Upper lobe of left lung (tissue), 6 donors: Measurements from ENCODE around the gene TOMM40L. TPM values are rescaled to one million over a fixed set of nuclear protein-coding genes. Genes with fewer than 3 reads are reported as not detected.
A peak's percentile ranks its signal among the peaks of the same experiment; 100 is the strongest.

Experiments used
- ATAC-seq, 2 donors: fragments of 200-7000 bp; cut with Tn5 transposase; one replicate each; pipeline ENCODE4 v1.9.1; 2022; ENCODE audit warnings: mild to moderate bottlenecking in 2 of 2, moderate library complexity in 2 of 2; ENCODE audit not compliant: low FRiP score in 2 of 2
- DNase-seq, 2 donors: peaks; one replicate each; pipeline ENCODE4 v3.0.0-alpha.2; 2019 to 2020
- H3K27ac ChIP-seq, 4 donors: fragments of 200-600 bp; sonication (generic); one replicate each; pipeline ENCODE4 v1.5.1; 2016 to 2019
- H3K27me3 ChIP-seq, 4 donors: fragments of 200-600 bp; sonication (generic); one replicate each; pipeline ENCODE4 v1.5.1; 2017 to 2019
- H3K36me3 ChIP-seq, 4 donors: fragments of 200-600 bp; sonication (generic); one replicate each; pipeline ENCODE4 v1.5.1; 2016 to 2019
- H3K4me1 ChIP-seq, 4 donors: fragments of 200-600 bp; sonication (generic); one replicate each; pipeline ENCODE4 v1.5.1; 2018 to 2019
- H3K4me3 ChIP-seq, 4 donors: fragments of 200-600 bp; sonication (generic); one replicate each; pipeline ENCODE4 v1.5.1; 2017 to 2019; ENCODE audit warnings: mild to moderate bottlenecking in 2 of 4, moderate library complexity in 1 of 4
- H3K9me3 ChIP-seq, 4 donors: fragments of 200-600 bp; sonication (generic); one replicate each; pipeline ENCODE4 v1.5.1; 2018 to 2019
- EP300 ChIP-seq, 4 donors: sonication (generic); formaldehyde crosslinking; IDR thresholded peaks; one replicate each; pipeline ENCODE4 v1.5.1; 2017; ENCODE audit warnings: antibody characterized with exemption in 4 of 4, control low read depth in 2 of 4
- POLR2A ChIP-seq, 4 donors: fragments of 450-650 bp; IDR thresholded peaks; one replicate each; pipeline ENCODE4 v1.5.1; 2016 to 2017; ENCODE audit warnings: antibody characterized with exemption in 4 of 4, mild to moderate bottlenecking in 2 of 4
- POLR2AphosphoS5 ChIP-seq, 2 donors: sonication (generic); formaldehyde crosslinking; IDR thresholded peaks; one replicate each; pipeline ENCODE4 v1.5.1; 2017; ENCODE audit warnings: antibody characterized with exemption in 2 of 2
- WGBS, 2 donors: methylation state at CpG; one replicate each; pipeline ENCODE4 v1.1.5; 2017 to 2018; 5-methylcytosine and 5-hydroxymethylcytosine counted together
- total RNA-seq, 6 donors: library from RNA; depleted of rRNA in 4 of 6; stranded (reverse); fragments of >200 nt in 4 of 6; gene quantifications; one replicate each; pipeline versions ENCODE4 v1.1.0 to v1.2.1, GENCODE V29; 2016 to 2021
- TF ChIP-seq, protein P1 (sequence below), 6 experiments: fragments of 450-650 bp in 4 of 6; fragments of 200-600 bp in 2 of 6; sonication (generic) in 2 of 6; IDR thresholded peaks; one replicate each; pipeline ENCODE4 v1.5.1; 2016 to 2019; ENCODE audit warnings: antibody characterized with exemption in 6 of 6
- donor health status: DM: no; HTN: no; CAD: no; lungs with moderate emphysema.
- donor health status: DM: no; HTN: yes; CAD: no; lungs with severe emphysema.

The TOMM40L gene
- total RNA-seq, 6 donors from 2014 or later: 3.1 to 14.4 (median 9.9) TPM

DNA sequence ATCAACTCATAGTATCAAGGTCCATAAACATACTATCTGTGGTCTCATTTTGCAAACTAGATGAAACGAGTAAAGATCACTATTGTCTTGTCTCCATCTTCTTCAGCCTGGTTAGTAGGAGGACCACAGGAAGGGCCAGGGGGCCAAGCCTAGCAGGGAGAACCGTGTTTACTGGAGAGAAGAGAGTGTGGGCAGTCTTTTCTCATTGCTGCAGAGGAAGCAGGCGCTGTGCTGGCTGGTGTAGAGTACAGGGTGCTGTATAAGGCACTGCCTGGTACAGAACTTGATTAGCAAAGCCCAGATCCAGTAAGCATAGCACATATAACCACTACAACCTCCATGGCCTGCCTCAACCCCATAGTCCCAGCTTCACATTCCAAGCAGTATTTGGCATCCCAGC is 38.5 kb upstream of the TOMM40L start:
- H3K27ac ChIP-seq: no peak overlapping the region
- H3K36me3 ChIP-seq: peaks cover 0 to 10% (median 0%) of the 10 kb centered on the region in 4 donors
- no peak overlapping the region for H3K4me3 ChIP-seq
- WGBS, 2 donors: 75 to 77% methylated on average over 3 of the region's 3 CpGs
- TF ChIP-seq, protein P1, sequence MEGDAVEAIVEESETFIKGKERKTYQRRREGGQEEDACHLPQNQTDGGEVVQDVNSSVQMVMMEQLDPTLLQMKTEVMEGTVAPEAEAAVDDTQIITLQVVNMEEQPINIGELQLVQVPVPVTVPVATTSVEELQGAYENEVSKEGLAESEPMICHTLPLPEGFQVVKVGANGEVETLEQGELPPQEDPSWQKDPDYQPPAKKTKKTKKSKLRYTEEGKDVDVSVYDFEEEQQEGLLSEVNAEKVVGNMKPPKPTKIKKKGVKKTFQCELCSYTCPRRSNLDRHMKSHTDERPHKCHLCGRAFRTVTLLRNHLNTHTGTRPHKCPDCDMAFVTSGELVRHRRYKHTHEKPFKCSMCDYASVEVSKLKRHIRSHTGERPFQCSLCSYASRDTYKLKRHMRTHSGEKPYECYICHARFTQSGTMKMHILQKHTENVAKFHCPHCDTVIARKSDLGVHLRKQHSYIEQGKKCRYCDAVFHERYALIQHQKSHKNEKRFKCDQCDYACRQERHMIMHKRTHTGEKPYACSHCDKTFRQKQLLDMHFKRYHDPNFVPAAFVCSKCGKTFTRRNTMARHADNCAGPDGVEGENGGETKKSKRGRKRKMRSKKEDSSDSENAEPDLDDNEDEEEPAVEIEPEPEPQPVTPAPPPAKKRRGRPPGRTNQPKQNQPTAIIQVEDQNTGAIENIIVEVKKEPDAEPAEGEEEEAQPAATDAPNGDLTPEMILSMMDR (IDR thresholded peaks at IDR 0.05): no peak
- TF ChIP-seq EP300 (IDR thresholded peaks at IDR 0.05): no peak
- TF ChIP-seq POLR2AphosphoS5 (IDR thresholded peaks at IDR 0.05): no peak
- TF ChIP-seq POLR2A (IDR thresholded peaks at IDR 0.05): no peak
- no peak for DNase-seq
- H3K9me3 ChIP-seq: no peaks in the 10 kb centered on the region
- H3K4me1 ChIP-seq: peaks cover 33 to 40% (median 34%) of the 10 kb centered on the region in 4 donors
- ATAC-seq: no peak
- no peaks in the 10 kb centered on the region for H3K27me3 ChIP-seq

DNA sequence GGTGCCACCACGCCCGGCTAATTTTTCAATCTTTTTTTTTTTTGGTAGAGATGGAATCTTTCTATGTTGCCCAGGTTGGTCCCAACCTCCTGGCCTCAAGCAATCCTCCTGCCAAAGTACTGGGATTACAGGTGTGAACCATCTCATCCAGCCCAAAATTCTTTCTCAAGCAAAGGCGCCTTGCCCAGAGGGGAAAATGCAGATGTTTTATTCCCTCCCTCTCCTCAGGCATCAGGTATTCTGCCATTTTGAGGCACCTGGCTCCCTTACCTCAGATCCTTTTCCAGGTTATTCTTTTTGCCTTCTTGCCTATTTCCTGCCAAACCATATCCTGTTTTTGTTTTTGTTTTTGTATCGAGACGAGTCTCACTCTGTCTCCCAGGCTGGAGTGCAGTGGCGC is 37.5 kb upstream of the TOMM40L start:
- WGBS, 2 donors: 73% methylated on average over 6 of the region's 6 CpGs
- no peak for DNase-seq
- no peak overlapping the region for H3K27ac ChIP-seq

DNA sequence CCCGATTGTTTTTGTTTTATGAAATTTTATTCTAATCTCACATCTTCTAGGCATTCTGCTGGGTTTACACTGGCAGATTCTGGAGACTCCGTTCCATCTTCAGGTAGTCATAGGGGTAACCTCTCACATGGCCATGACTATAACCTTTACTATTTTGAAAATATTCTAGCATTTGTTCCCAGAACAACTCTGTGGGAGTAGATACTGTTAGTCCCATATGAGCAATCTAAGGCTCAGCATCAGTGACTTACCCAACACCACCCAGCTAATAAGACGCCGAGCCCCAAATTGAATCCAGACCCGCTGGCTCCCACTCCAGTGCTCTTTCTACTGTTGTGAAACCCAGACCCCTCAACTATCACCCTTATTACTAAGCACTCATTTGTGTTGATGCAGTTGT is 36.8 kb upstream of the TOMM40L start:
- TF ChIP-seq EP300 (IDR thresholded peaks at IDR 0.05): no peak
- TF ChIP-seq, protein P1 (IDR thresholded peaks at IDR 0.05): no peak
- no peak for TF ChIP-seq POLR2A (IDR thresholded peaks at IDR 0.05)
- no peak for TF ChIP-seq POLR2AphosphoS5 (IDR thresholded peaks at IDR 0.05)
- no peak for ATAC-seq

More for the DNA sequence above, 37.5 kb upstream of the TOMM40L start:
- H3K27me3 ChIP-seq: no peaks in the 10 kb centered on the region
- no peaks in the 10 kb centered on the region for H3K9me3 ChIP-seq
- ATAC-seq: no peak
- TF ChIP-seq EP300 (IDR thresholded peaks at IDR 0.05): no peak
- no peak for TF ChIP-seq POLR2AphosphoS5 (IDR thresholded peaks at IDR 0.05)
- no peak for TF ChIP-seq POLR2A (IDR thresholded peaks at IDR 0.05)
- TF ChIP-seq, protein P1 (IDR thresholded peaks at IDR 0.05): no peak
- H3K4me3 ChIP-seq: no peak overlapping the region
- H3K4me1 ChIP-seq: peaks cover 33 to 41% (median 34%) of the 10 kb centered on the region in 4 donors
- H3K36me3 ChIP-seq: peaks cover 0 to 10% (median 0%) of the 10 kb centered on the region in 4 donors

DNA sequence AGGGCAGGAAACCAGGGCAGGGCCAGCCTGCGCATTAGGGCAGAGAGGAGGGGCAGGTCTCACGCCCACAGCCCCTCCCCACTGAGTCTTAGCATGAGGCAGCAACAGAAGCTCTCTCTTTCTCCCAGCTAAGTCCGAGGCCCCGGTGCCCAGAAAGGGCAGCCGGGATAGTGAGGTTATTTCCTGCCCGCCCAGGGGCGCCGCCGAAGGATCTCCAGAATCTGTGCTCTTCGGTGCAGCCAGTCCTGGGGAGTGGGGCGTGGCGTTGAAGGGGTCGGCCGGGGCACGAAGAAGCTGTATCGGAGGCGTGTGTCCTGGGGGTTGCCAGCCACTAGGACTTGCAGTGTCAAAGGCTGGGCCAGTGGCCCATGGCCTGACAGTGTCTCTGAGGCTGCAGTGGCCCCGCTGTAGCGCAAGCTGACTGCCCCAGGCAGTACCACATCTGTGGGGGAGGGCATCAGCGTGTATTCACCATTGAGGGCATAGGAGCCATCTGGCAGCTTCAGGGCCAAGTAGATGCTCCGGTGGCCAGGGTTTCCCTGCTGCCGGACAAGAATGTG is 34.8 kb upstream of the TOMM40L start:
- H3K4me1 ChIP-seq: peaks cover 14 to 18% (median 16%) of the 10 kb centered on the region in 4 donors
- no peak overlapping the region for H3K27ac ChIP-seq
- H3K9me3 ChIP-seq: no peaks in the 10 kb centered on the region
- no peak for ATAC-seq
- peaks cover 0 to 10% (median 0%) of the 10 kb centered on the region in 4 donors for H3K36me3 ChIP-seq
- no peaks in the 10 kb centered on the region for H3K27me3 ChIP-seq
- WGBS, 2 donors: 53 to 66% methylated on average over 15 to 22 of the region's 22 CpGs
- H3K4me3 ChIP-seq: no peak overlapping the region
- peak in 1 of 2 donors; percentile 81 for DNase-seq
- TF ChIP-seq, protein P1 (IDR thresholded peaks at IDR 0.05): no peak
- TF ChIP-seq POLR2AphosphoS5 (IDR thresholded peaks at IDR 0.05) (no peak), POLR2A (IDR thresholded peaks at IDR 0.05) (no peak), EP300 (IDR thresholded peaks at IDR 0.05) (no peak)

More for the DNA sequence above, 36.8 kb upstream of the TOMM40L start:
- no peak overlapping the region for H3K27ac ChIP-seq
- DNase-seq: no peak
- H3K9me3 ChIP-seq: no peaks in the 10 kb centered on the region
- 97 to 99% methylated on average over 5 of the region's 5 CpGs for WGBS, 2 donors
- H3K4me3 ChIP-seq: no peak overlapping the region
- no peaks in the 10 kb centered on the region for H3K27me3 ChIP-seq
- peaks cover 0 to 10% (median 0%) of the 10 kb centered on the region in 4 donors for H3K36me3 ChIP-seq
- H3K4me1 ChIP-seq: peaks cover 29 to 35% (median 31%) of the 10 kb centered on the region in 4 donors

DNA sequence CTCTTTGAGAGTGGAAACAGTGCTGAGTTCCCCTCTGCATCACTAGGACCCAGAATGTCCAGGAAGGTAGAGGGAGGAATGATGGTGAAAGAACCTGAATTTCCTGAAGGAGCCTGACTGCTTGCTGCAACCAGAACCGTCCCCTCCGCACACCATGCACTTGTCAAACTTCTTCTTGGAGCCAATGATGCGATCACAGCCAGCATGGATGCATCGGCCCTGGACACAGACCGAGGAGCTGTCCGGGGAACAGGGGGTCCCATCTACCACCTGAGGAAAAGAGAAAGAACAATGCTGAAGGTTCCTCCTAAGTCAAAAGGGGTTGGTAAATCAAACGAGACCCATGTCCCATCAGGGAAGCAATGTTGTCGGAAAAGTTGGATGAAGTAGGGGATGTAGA is 33.9 kb upstream of the TOMM40L start:
- H3K4me1 ChIP-seq: peaks cover 5 to 13% (median 9%) of the 10 kb centered on the region in 4 donors
- no peaks in the 10 kb centered on the region for H3K27me3 ChIP-seq
- no peaks in the 10 kb centered on the region for H3K9me3 ChIP-seq
- H3K27ac ChIP-seq: no peak overlapping the region
- no peak for ATAC-seq
- TF ChIP-seq, protein P1 (IDR thresholded peaks at IDR 0.05): no peak
- TF ChIP-seq POLR2AphosphoS5 (IDR thresholded peaks at IDR 0.05) (no peak), EP300 (IDR thresholded peaks at IDR 0.05) (no peak), POLR2A (IDR thresholded peaks at IDR 0.05) (no peak)
- H3K36me3 ChIP-seq: peaks cover 0 to 10% (median 0%) of the 10 kb centered on the region in 4 donors
- DNase-seq: no peak
- no peak overlapping the region for H3K4me3 ChIP-seq
- 64 to 67% methylated on average over 8 of the region's 8 CpGs for WGBS, 2 donors
